ENCODE measurements around the gene ENTPD6.
A peak's percentile ranks its signal among the peaks of the same experiment; 100 is the strongest.

The ENTPD6 gene

GRCh38 chr20:25198663-25199383, 3.3 kb downstream of the ENTPD6 start:
- ATAC-seq, result no peak

GRCh38 chr20:25199473-25200260, 4.2 kb downstream of the ENTPD6 start:
- H3K4me1 Mint-ChIP-seq, result peaks cover 75% of the 10 kb centered on the region
- ATAC-seq (no peak), DNase-seq (no peak)
- H3K27me3 Mint-ChIP-seq, result no peaks in the 10 kb centered on the region
- no peaks in the 10 kb centered on the region for H3K9me3 Mint-ChIP-seq
- H3K27ac Mint-ChIP-seq, result no peak overlapping the region
- no peak overlapping the region for H3K4me3 Mint-ChIP-seq

More at GRCh38 chr20:25198663-25199383, 3.3 kb downstream of the ENTPD6 start:
- Mint-ChIP-seq H3K4me3 (no peak overlapping the region), H3K9me3 (no peaks in the 10 kb centered on the region), H3K27me3 (no peaks in the 10 kb centered on the region), H3K4me1 (peaks cover 71% of the 10 kb centered on the region), H3K27ac (peak overlapping the region in 1 of 2 donors; percentile 31)
- DNase-seq, result no peak

GRCh38 chr20:25203089-25203488, 7.6 kb downstream of the ENTPD6 start:
- Mint-ChIP-seq H3K4me1 (peaks cover 57% of the 10 kb centered on the region), H3K27me3 (no peaks in the 10 kb centered on the region), H3K9me3 (no peaks in the 10 kb centered on the region), H3K27ac (no peak overlapping the region), H3K4me3 (no peak overlapping the region)
- ATAC-seq (no peak), DNase-seq (no peak)

GRCh38 chr20:25203871-25204320, 8.4 kb downstream of the ENTPD6 start:
- Mint-ChIP-seq H3K27ac (peak overlapping the region; percentile 38 to 61), H3K9me3 (no peaks in the 10 kb centered on the region), H3K4me3 (no peak overlapping the region), H3K4me1 (peaks cover 52% of the 10 kb centered on the region), H3K27me3 (no peaks in the 10 kb centered on the region)
- ATAC-seq, result no peak
- DNase-seq, result no peak

GRCh38 chr20:25204550-25205276, 9.2 kb downstream of the ENTPD6 start:
- Mint-ChIP-seq H3K4me3 (no peak overlapping the region), H3K9me3 (no peaks in the 10 kb centered on the region), H3K27ac (peak overlapping the region in 1 of 2 donors; percentile 75)

GRCh38 chr20:25205277-25206062, 10.0 kb downstream of the ENTPD6 start:
- no peak for DNase-seq
- Mint-ChIP-seq H3K4me1 (peaks cover 37% of the 10 kb centered on the region), H3K27ac (peak overlapping the region in 1 of 2 donors; percentile 81)

More at GRCh38 chr20:25204550-25205276, 9.2 kb downstream of the ENTPD6 start:
- Mint-ChIP-seq H3K4me1 (peaks cover 44% of the 10 kb centered on the region), H3K27me3 (no peaks in the 10 kb centered on the region)
- no peak for DNase-seq
- ATAC-seq, result no peak

GRCh38 chr20:25206063-25206403, 10.5 kb downstream of the ENTPD6 start:
- no peak for ATAC-seq

More at GRCh38 chr20:25205277-25206062, 10.0 kb downstream of the ENTPD6 start:
- H3K4me3 Mint-ChIP-seq, result no peak overlapping the region
- ATAC-seq, result peak; percentile 23
- no peaks in the 10 kb centered on the region for H3K27me3 Mint-ChIP-seq
- no peaks in the 10 kb centered on the region for H3K9me3 Mint-ChIP-seq

GRCh38 chr20:25206548-25206947, 11.0 kb downstream of the ENTPD6 start:
- Mint-ChIP-seq H3K9me3 (no peaks in the 10 kb centered on the region), H3K4me3 (no peak overlapping the region), H3K27ac (no peak overlapping the region), H3K4me1 (peaks cover 26% of the 10 kb centered on the region), H3K27me3 (no peaks in the 10 kb centered on the region)
- DNase-seq, result no peak
- ATAC-seq, result no peak

More at GRCh38 chr20:25206063-25206403, 10.5 kb downstream of the ENTPD6 start:
- H3K4me1 Mint-ChIP-seq, result peaks cover 31% of the 10 kb centered on the region
- no peaks in the 10 kb centered on the region for H3K9me3 Mint-ChIP-seq
- no peak for DNase-seq
- H3K27me3 Mint-ChIP-seq, result no peaks in the 10 kb centered on the region
- peak overlapping the region in 1 of 2 donors; percentile 64 for H3K27ac Mint-ChIP-seq
- no peak overlapping the region for H3K4me3 Mint-ChIP-seq

- peaks cover 24% of the 10 kb centered on the region for H3K4me1 Mint-ChIP-seq
- no peaks in the 10 kb centered on the region for H3K9me3 Mint-ChIP-seq
- DNase-seq, result no peak
- no peak overlapping the region for H3K4me3 Mint-ChIP-seq
- no peak overlapping the region for H3K27ac Mint-ChIP-seq
- no peaks in the 10 kb centered on the region for H3K27me3 Mint-ChIP-seq
- ATAC-seq, result no peak
Observed at GRCh38 chr20:25207149-25207959, 11.8 kb downstream of the ENTPD6 start.

GRCh38 chr20:25207960-25208534, 12.5 kb downstream of the ENTPD6 start:
- ATAC-seq (no peak), DNase-seq (no peak)
- peak overlapping the region in 1 of 2 donors; percentile 27 for H3K27ac Mint-ChIP-seq
- H3K4me1 Mint-ChIP-seq, result peaks cover 21% of the 10 kb centered on the region
- no peak overlapping the region for H3K4me3 Mint-ChIP-seq
- H3K27me3 Mint-ChIP-seq, result no peaks in the 10 kb centered on the region
- no peaks in the 10 kb centered on the region for H3K9me3 Mint-ChIP-seq

- H3K9me3 Mint-ChIP-seq, result no peaks in the 10 kb centered on the region
- no peak overlapping the region for H3K27ac Mint-ChIP-seq
- H3K27me3 Mint-ChIP-seq, result no peaks in the 10 kb centered on the region
- DNase-seq (no peak), ATAC-seq (no peak)
- peaks cover 9% of the 10 kb centered on the region for H3K4me1 Mint-ChIP-seq
- no peak overlapping the region for H3K4me3 Mint-ChIP-seq
Observed at GRCh38 chr20:25209400-25209799, 13.9 kb downstream of the ENTPD6 start.

- no peak for ATAC-seq
- Mint-ChIP-seq H3K27ac (peak overlapping the region in 1 of 2 donors; percentile 63), H3K9me3 (no peaks in the 10 kb centered on the region), H3K4me1 (peaks cover 4% of the 10 kb centered on the region), H3K4me3 (no peak overlapping the region), H3K27me3 (no peaks in the 10 kb centered on the region)
- DNase-seq, result no peak
Observed at GRCh38 chr20:25209911-25210310, 14.4 kb downstream of the ENTPD6 start.

GRCh38 chr20:25211273-25211672, 15.8 kb downstream of the ENTPD6 start:
- Mint-ChIP-seq H3K4me3 (no peak overlapping the region), H3K27me3 (no peaks in the 10 kb centered on the region), H3K4me1 (no peaks in the 10 kb centered on the region), H3K9me3 (no peaks in the 10 kb centered on the region), H3K27ac (peak overlapping the region in 1 of 2 donors; percentile 4)
- DNase-seq, result no peak
- no peak for ATAC-seq

- no peak overlapping the region for H3K4me3 Mint-ChIP-seq
- no peaks in the 10 kb centered on the region for H3K4me1 Mint-ChIP-seq
- H3K27ac Mint-ChIP-seq, result no peak overlapping the region
- H3K9me3 Mint-ChIP-seq, result no peaks in the 10 kb centered on the region
- no peaks in the 10 kb centered on the region for H3K27me3 Mint-ChIP-seq
- no peak for ATAC-seq
- DNase-seq, result no peak
Observed at GRCh38 chr20:25212242-25212641, 16.7 kb downstream of the ENTPD6 start.
